ENCODE data around the gene CTNNA3. TPM values are rescaled to one million over a fixed set of nuclear protein-coding genes. Genes with fewer than 3 reads are reported as not detected.

Gene CTNNA3
- total and polyA plus RNA-seq, 3 donors from 2014 or later, result 17.8 to 19.4 (median 18.3) TPM

- TF ChIP-seq CTCF (IDR thresholded peaks at IDR 0.05) (no peak), POLR2A (IDR thresholded peaks at IDR 0.05) (no peak)
- Histone ChIP-seq H3K9me3 (no peaks in the 10 kb centered on the region), H3K27me3 (no peaks in the 10 kb centered on the region), H3K4me3 (no peak overlapping the region), H3K4me1 (no peaks in the 10 kb centered on the region), H3K27ac (no peak overlapping the region), H3K36me3 (ENCODE audit: low read depth, missing control alignments) (no peaks in the 10 kb centered on the region)
- 90 to 96% methylated on average over 5 of the region's 5 CpGs for WGBS, 2 donors
- no peak for DNase-seq
- intact Hi-C loops (cut with DNase I; ENCODE audit: low total_unique reads), result no loop called here
These were observed 427.8 kb downstream of the CTNNA3 start for GRCh38 chr10:67268146-67268545.

- Histone ChIP-seq H3K4me1 (no peaks in the 10 kb centered on the region), H3K4me3 (peak overlapping the region in 1 of 2 donors; percentile 27), H3K27me3 (no peaks in the 10 kb centered on the region), H3K27ac (no peak overlapping the region), H3K36me3 (ENCODE audit: low read depth, missing control alignments) (no peaks in the 10 kb centered on the region), H3K9me3 (no peaks in the 10 kb centered on the region)
- DNase-seq, result no peak
- no peak for TF ChIP-seq CTCF (IDR thresholded peaks at IDR 0.05)
- no peak for TF ChIP-seq POLR2A (IDR thresholded peaks at IDR 0.05)
- intact Hi-C loops (cut with DNase I; ENCODE audit: low total_unique reads), result no loop called here
- WGBS, 2 donors, result 34 to 42% methylated on average over 4 of the region's 4 CpGs
These were observed 433.3 kb downstream of the CTNNA3 start for GRCh38 chr10:67262675-67263074.

GRCh38 chr10:67261300-67261797 lies 434.6 kb downstream of the CTNNA3 start:
- Histone ChIP-seq H3K36me3 (ENCODE audit: low read depth, missing control alignments) (no peaks in the 10 kb centered on the region), H3K4me3 (no peak overlapping the region), H3K27me3 (no peaks in the 10 kb centered on the region), H3K9me3 (no peaks in the 10 kb centered on the region), H3K27ac (no peak overlapping the region), H3K4me1 (no peaks in the 10 kb centered on the region)
- WGBS, 2 donors, result 80 to 81% methylated on average over 3 of the region's 3 CpGs
- intact Hi-C loops (cut with DNase I; ENCODE audit: low total_unique reads), result no loop called here
- no peak for TF ChIP-seq POLR2A (IDR thresholded peaks at IDR 0.05)
- TF ChIP-seq CTCF (IDR thresholded peaks at IDR 0.05), result no peak
- no peak for DNase-seq

- 80% methylated on average over 4 of the region's 4 CpGs for WGBS, 2 donors
- TF ChIP-seq CTCF (IDR thresholded peaks at IDR 0.05), result no peak
- TF ChIP-seq POLR2A (IDR thresholded peaks at IDR 0.05), result no peak
- Histone ChIP-seq H3K27me3 (no peaks in the 10 kb centered on the region), H3K4me3 (no peak overlapping the region), H3K27ac (no peak overlapping the region), H3K4me1 (no peaks in the 10 kb centered on the region), H3K9me3 (no peaks in the 10 kb centered on the region), H3K36me3 (ENCODE audit: low read depth, missing control alignments) (no peaks in the 10 kb centered on the region)
- DNase-seq, result no peak
- intact Hi-C loops (cut with DNase I; ENCODE audit: low total_unique reads), result no loop called here
These were observed 436.6 kb downstream of the CTNNA3 start for GRCh38 chr10:67259319-67259929.

All from testis (tissue), 3 donors.